GM19397 (cell line): ENCODE measurements around the gene KCNJ5.

Experiments used
- ATAC-seq: cut with Tn5 transposase; IDR thresholded peaks from one replicate; pipeline ENCODE4 v1.9.1; 2021; ENCODE audit warnings: mild to moderate bottlenecking, moderate library complexity; ENCODE audit not compliant: unreplicated experiment

The KCNJ5 gene

DNA sequence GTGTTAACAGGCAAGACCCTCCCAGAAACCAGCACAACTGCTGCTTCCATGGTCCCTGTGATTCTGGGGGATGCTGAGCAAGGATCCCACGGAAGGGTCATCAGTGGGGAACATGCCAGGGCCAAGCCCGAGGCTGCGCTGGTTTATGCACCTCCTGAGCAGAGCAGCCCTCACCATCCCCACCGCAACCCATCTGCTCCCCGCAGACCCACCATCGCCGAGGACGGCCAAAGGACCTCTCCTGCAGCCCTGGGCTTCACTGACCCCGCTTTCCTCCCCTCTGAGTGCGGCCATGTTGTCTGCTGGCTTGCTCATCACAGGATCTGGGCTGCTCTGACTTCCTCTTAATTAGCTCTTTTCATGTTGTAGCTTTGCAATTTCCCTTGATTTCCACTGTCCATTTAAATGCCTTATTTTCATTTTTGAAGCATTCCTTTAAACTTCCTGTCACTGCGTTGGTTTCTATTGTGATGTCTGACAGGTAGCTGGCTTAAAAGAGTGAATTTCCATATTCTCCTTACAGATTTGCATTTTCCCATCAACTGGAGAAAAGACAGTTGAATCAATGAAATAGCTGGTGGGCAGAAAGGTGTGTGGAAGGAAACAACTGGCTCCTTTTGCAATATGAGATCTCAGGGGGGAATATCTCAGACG lies 36.7 kb downstream of the KCNJ5 start:
- no peak for ATAC-seq

- peak; percentile 99 for ATAC-seq
These were observed 37.2 kb downstream of the KCNJ5 start for GRCh38 chr11:128928400-128928799.

DNA sequence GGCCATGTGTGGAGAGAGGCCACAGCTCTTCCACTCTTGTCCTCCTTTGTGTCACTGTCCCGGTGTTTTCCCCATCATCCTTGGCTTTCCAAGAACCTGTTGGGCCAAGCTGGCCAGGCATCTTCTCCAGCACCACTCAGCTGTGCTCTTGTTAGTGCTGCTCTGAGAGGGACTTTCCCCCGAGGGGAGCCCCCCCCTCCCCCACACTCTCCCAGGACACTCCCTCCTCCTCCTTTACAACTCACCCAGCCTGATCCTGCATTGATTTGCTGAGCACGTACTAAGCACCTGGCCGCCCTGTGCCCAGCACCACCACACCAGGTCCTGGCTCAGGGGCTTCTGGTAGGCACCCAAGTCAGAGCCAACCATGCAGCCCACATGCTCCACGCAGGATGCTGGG lies 38.3 kb downstream of the KCNJ5 start:
- no peak for ATAC-seq

GRCh38 chr11:128929991-128930390 lies 38.8 kb downstream of the KCNJ5 start:
- no peak for ATAC-seq

DNA sequence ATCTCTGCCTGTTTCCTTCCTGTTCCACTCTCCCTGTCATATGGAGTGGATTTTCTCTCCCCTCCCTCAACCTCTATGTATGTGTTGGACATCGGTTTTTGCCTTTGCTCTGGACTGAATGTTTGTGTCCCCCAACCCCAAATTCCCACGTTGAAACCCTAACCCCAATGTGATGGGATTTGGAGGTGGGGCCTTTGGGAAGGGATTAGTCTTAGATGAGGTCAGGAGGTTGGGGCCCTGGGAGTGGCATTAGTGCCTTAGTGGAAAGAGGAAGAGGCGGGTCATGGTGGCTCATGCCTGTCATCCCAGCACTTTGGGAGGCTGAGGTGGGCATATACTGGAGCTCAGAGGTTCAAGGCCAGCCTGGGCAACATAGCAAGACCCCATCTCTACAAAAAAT lies 39.9 kb downstream of the KCNJ5 start:
- ATAC-seq, result no peak

- ATAC-seq, result no peak
These were observed 40.5 kb downstream of the KCNJ5 start for GRCh38 chr11:128931668-128932067.

GRCh38 chr11:128933481-128934178 lies 42.5 kb downstream of the KCNJ5 start:
- no peak for ATAC-seq

GRCh38 chr11:128934351-128934750 lies 43.2 kb downstream of the KCNJ5 start:
- no peak for ATAC-seq

DNA sequence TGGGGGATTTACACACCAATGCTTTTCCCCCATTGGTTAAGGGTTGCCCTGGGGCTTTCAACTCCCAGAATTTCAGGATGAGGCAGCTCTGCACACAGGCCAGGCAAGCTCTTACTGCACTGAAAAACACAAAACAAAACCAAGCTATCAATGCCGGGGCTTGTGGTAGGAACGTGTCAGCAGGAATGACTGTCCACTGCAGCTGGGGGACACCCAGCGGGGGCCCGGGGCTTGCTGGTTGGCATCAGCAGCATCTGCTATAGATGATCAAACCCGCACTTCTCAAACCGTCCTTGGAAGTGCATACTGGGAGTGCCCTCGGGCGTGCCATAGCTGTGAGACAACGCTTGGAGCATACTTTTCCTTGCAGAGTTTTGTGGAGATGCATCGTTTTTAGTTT lies 43.8 kb downstream of the KCNJ5 start:
- ATAC-seq, result no peak

DNA sequence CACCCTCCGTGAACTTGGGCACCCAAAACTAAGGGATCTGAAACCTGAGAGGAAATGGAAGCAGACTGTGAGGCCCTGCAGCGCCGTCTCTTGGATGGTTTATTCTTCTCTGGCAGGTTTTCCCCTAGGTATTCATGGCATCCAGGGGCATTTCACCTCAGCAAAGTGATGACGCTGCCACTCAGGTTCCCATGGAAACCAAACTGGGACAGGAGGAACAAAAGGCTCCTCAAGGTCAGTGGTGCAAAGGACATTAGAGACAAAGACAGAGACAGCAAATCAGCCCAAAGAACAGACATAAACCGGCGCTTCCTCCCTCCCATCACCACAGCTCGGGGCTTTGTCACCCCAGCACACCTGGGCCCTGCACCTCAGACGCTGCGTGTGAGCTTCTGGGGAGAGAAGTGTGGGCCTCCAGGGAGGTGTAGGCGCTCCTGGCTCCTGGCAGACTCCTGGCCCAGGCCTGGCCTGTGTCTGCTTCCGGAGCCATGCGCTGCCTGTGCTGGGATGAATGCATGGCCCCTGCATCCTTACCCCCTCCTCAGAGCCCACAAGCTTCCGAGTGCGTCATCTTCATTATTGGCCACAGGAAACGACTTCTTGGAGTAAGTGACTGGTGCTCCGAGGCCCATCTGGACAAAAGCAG lies 45.6 kb downstream of the KCNJ5 start:
- no peak for ATAC-seq

DNA sequence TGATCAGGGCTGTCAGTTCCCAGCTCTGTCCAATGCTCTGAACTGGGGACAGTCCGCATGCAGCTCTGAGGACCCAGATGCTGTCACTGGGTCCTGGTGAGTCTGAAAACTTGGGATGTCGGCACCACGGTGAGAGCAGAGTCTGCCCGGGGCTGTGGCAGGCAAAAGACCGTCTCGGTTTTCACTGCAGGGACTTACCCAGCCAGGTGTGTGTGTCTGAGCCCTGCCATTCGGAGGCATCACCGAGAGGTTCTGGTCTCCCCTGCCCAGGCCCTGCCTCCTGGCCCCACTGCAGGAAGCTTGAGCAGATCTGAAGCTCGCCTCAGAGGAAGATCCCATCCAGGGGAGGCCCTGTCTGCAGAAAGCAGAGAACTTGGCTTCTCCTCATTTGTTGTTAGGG lies 46.3 kb downstream of the KCNJ5 start:
- no peak for ATAC-seq

DNA sequence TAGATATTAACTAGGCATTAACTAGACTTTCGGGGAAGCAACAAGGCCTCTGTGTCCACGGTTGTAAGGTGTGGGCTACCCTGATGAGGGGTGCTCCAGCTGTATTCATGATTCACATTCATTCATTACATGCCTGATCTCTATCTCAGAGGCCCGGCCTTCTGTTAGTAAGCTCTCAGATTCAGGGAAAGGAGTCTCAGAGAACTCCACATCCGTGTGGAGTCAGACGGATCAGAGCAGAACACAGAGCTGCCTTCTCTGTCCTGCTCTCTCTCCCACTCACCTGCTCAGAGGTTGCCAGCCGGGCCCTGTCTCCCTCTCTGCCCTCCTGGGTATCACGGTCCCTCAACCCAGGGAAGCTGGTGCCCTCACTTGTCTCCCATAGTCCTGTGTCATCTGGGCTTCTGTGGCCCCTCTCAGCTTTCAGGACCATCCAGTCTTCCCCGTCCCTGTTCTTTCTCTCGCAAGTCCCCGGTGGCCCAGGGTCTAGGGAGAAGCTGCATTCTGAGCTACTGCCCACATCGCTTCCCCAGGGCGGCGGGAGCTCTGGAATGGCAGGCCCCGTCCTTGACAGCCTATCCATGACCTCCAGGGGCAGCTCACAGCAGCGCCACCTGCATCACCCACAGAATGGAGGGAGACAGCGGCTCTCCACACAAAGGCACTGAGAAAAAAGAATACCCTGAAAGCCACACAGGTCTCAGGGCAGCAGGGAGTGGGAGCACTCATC lies 47.2 kb downstream of the KCNJ5 start:
- no peak for ATAC-seq

DNA sequence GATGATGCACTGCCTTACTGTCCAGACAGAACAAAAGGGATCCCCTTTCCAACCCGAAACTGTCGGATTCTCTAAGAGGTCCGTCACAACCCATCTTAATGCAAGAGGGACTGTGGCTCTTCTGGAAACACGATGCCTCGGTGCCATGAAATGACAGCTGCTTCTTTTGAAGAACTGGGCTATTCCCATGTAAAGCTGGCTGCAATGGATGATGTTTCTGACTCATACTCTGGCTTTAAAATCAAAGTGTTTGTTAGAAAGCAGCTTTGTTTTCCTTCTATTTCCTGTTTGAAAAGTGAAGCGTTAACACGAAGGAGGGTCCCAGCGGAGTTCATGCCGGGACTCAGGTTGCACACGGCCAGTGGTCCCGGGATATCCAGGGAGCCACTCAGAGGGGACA lies 48.4 kb downstream of the KCNJ5 start:
- ATAC-seq, result no peak

DNA sequence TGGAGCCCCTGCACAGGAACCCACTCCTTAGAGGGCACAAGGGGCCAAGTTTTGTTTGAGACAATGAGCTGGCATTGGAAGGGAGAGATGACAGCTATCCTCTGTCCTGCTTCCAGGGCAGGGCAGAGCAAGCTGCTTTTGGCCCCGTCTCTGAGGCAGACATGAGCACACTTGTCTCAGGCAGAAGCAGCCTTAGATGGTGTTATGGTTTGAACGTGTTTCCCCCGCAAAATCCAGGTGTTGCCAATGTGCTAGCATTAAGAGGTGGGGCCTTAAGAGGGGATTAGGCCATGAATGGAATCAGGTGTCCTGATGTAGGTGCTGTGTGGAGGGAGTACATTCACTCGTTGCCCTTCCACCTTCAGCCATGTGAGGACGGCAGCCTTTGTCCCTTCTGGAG lies 49.0 kb downstream of the KCNJ5 start:
- ATAC-seq, result no peak

DNA sequence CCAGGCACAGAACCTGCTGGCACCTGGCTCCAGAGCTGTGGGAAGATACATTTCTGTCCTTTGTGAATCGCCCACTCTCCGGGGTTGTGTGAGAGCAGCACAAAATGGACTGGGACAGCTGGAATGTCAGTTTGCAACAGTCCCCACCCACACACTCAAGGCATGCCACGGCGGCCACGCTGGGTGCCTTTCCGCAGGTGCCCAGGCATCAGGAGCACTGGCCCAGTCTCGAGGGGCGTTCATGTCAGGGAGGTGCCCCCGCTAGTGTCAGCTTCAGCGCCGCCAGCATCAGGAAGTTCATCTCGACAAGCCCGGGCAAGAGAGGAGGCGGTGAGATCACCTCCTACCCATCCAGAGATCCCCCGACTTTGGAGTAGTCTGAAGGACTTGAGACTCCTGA lies 49.4 kb downstream of the KCNJ5 start:
- ATAC-seq, result no peak

DNA sequence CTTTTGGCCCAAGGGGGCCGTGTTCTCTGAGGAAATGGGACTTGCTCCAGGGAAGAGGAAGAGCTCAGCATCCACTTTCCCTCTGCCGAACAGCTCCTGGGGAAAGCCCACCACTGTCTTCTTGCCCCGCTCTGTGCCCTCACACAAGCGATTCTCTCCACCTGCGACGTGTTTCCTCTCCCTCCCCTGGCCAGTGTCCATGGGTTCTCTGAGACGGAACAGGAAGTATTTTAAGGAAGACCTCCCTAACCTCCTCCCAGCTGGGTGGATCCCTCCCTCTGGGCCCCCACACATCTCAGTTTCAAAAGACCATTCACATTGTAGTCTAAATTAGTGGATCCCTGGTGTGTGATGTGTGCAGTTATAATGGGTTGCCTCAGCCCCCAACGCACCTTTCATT lies 50.0 kb downstream of the KCNJ5 start:
- ATAC-seq, result no peak

GRCh38 chr11:128941573-128942271 lies 50.6 kb downstream of the KCNJ5 start:
- no peak for ATAC-seq

- ATAC-seq, result no peak
These were observed 51.1 kb downstream of the KCNJ5 start for GRCh38 chr11:128942272-128942612.

- no peak for ATAC-seq
These were observed 51.8 kb downstream of the KCNJ5 start, which contains the start of gene TP53AIP1 for GRCh38 chr11:128942817-128943427. TP53AIP1 (minus strand) TSS chr11:128942871; CDS start chr11:128937818, 5,053 bp downstream.

DNA sequence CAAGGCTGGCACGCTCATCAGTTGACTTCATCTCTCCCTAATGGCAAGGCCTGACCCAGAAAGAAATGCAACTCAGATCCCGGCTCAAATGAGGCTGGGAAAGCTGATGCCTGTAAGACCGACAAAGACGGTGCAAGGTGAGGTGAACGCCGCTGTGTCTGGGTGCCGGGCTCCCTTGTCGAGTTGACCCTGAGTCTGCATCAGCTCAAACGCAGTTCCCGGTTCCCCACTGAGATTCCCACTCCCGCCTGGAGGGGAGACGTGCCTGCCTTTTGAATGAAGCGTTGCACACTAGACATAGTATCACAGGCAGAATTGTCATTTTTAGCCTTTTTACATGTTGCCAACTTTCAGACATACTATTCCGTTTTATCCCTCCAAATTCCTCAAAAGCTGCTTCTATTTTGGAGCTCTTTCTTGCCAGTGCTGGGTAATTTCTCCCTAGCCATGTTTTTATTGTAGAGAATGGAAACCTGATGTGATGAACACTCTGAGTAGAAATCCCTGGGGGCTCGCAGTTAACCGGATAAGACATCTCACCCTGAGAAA lies 52.3 kb downstream of the KCNJ5 start:
- no peak for ATAC-seq
